Retina (tissue), 1 donor: ENCODE results near the gene KDELR3.

Experiments used
- DNase-seq: peaks from one replicate; pipeline ENCODE4 v3.0.0-alpha.2; 2016

KDELR3 gene

GRCh38 chr22:38440747-38441350, 27.0 kb upstream of the KDELR3 start:
- DNase-seq = no peak

GRCh38 chr22:38441620-38442287, 26.1 kb upstream of the KDELR3 start:
- no peak for DNase-seq

GRCh38 chr22:38442967-38443627, 24.8 kb upstream of the KDELR3 start:
- DNase-seq = no peak

GRCh38 chr22:38443628-38444521, 24.0 kb upstream of the KDELR3 start:
- DNase-seq = no peak

- DNase-seq = no peak
These were observed 23.1 kb upstream of the KDELR3 start for GRCh38 chr22:38444783-38445182.

- no peak for DNase-seq
These were observed 21.8 kb upstream of the KDELR3 start for GRCh38 chr22:38446018-38446601.

- no peak for DNase-seq
These were observed 18.8 kb upstream of the KDELR3 start for GRCh38 chr22:38448945-38449745.

GRCh38 chr22:38449776-38450175, 18.1 kb upstream of the KDELR3 start:
- no peak for DNase-seq

- DNase-seq = no peak
These were observed 17.6 kb upstream of the KDELR3 start for GRCh38 chr22:38450234-38450797.

- DNase-seq = no peak
These were observed 16.5 kb upstream of the KDELR3 start for GRCh38 chr22:38451404-38451803.

- DNase-seq = no peak
These were observed 16.0 kb upstream of the KDELR3 start for GRCh38 chr22:38451864-38452263.

GRCh38 chr22:38452373-38453065, 15.4 kb upstream of the KDELR3 start:
- no peak for DNase-seq

- DNase-seq = no peak
These were observed 14.7 kb upstream of the KDELR3 start for GRCh38 chr22:38453066-38453672.

GRCh38 chr22:38453996-38454352, 13.9 kb upstream of the KDELR3 start:
- no peak for DNase-seq

- no peak for DNase-seq
These were observed 13.4 kb upstream of the KDELR3 start for GRCh38 chr22:38454353-38455075.

- DNase-seq = no peak
These were observed 12.8 kb upstream of the KDELR3 start, which contains the start of gene KCNJ4 for GRCh38 chr22:38455076-38455529. KCNJ4 (minus strand) TSS chr22:38455199; CDS start chr22:38428132, 27,067 bp downstream.

GRCh38 chr22:38455530-38456271, 12.2 kb upstream of the KDELR3 start:
- DNase-seq = peak; percentile 79

- no peak for DNase-seq
These were observed 11.5 kb upstream of the KDELR3 start for GRCh38 chr22:38456272-38456835.
